K562 (cell line): Measurements from ENCODE around the gene MCM5. TPM values are rescaled to one million over a fixed set of nuclear protein-coding genes. Genes with fewer than 3 reads are reported as not detected.

ENCODE experiments used
- ATAC-seq: fragments of 200-7000 bp; cut with Tn5 transposase; 3 replicates; pipeline ENCODE4 v1.9.1; 2020; ENCODE audit warnings: moderate library complexity
- BruUV-seq: library from RNA; stranded (reverse); fragments of 400-500 nt; replicated peaks from 2 replicates; lab custom pipeline; 2021; lab: Mats Ljungman, UMichigan
- CTCF ChIA-PET: fragments of 300-600 bp; formaldehyde crosslinking; extraction: SDS; loops from one replicate; lab custom pipeline; 2021; ENCODE audit warnings: low intra/inter-chr PET ratio; lab: Yijun Ruan, JAX
- POLR2A ChIA-PET: fragments of 300-600, 350-650 bp; sonication (Branson Sonifier 250); formaldehyde crosslinking; extraction: SDS; loops from one replicate; lab custom pipeline; 2021; ENCODE audit warnings: antibody characterized with exemption, inconsistent platforms; lab: Yijun Ruan, JAX
- DNase-seq, 4 experiments: peaks; one replicate each; pipeline versions ENCODE4 v3.0.0 to v3.0.0-alpha.2; 2011 to 2018; ENCODE audit warnings: low spot score in 3 of 4, mixed read lengths in 3 of 4; ENCODE audit errors: extremely low read depth in 1 of 4
- FAIRE-seq: peaks from 2 replicates; lab custom pipeline; 2011; peaks lifted over from hg19 to GRCh38; lab: Jason Lieb, UNC
- H2AFZ ChIP-seq: 2 replicates; pipeline ENCODE4 v1.6.0; 2011; ENCODE audit warnings: low read depth, low read length, control low read depth, inconsistent platforms
- H3K27ac ChIP-seq: fragments of 200-600 bp; 3 replicates; pipeline ENCODE4 v1.8.0; 2011; ENCODE audit warnings: low read depth, mild to moderate bottlenecking, control low read depth, inconsistent platforms, low read length, moderate library complexity, mixed read lengths; ENCODE audit errors: extremely low read depth
- H3K27me3 ChIP-seq, 2 experiments: fragments of 300-600 bp in 1 of 2; 2 replicates in 1 of 2; 3 replicates in 1 of 2; pipeline versions ENCODE4 v1.6.0 to v1.8.0; 2011; ENCODE audit warnings: inconsistent platforms in 2 of 2, low read length in 2 of 2, mild to moderate bottlenecking in 1 of 2, mixed read lengths in 1 of 2, moderate library complexity in 1 of 2; ENCODE audit not compliant: control insufficient read depth in 2 of 2, insufficient read depth in 2 of 2
- H3K36me3 ChIP-seq: fragments of 300-600 bp; 3 replicates; pipeline ENCODE4 v1.8.0; 2011; ENCODE audit warnings: mild to moderate bottlenecking, low read length, inconsistent platforms; ENCODE audit not compliant: control insufficient read depth, insufficient read depth
- H3K4me1 ChIP-seq, 2 experiments: fragments of 200-600 bp in 1 of 2; replicated peaks in 1 of 2; 2 replicates in 1 of 2; 3 replicates in 1 of 2; pipeline versions ENCODE4 v1.5.1 to v1.8.0; 2011; ENCODE audit warnings: inconsistent platforms in 2 of 2, low read length in 2 of 2, mild to moderate bottlenecking in 1 of 2, mixed read lengths in 1 of 2, moderate library complexity in 1 of 2; ENCODE audit not compliant: control insufficient read depth in 2 of 2, insufficient read depth in 2 of 2
- H3K4me2 ChIP-seq: 2 replicates; pipeline ENCODE4 v1.6.1; 2011; ENCODE audit warnings: low read length, control low read depth, inconsistent platforms, mixed read lengths; ENCODE audit not compliant: insufficient read depth
- H3K4me3 ChIP-seq: fragments of 200-600 bp; sonication (generic), shearing (Covaris generic); 2 replicates; pipeline ENCODE4 v1.5.1; 2016; ENCODE audit warnings: control low read depth, inconsistent platforms
- H3K79me2 ChIP-seq: fragments of 200-600 bp; 3 replicates; pipeline ENCODE4 v1.8.0; 2011; ENCODE audit warnings: low read length, inconsistent platforms; ENCODE audit not compliant: control insufficient read depth, insufficient read depth
- H3K9ac ChIP-seq, 2 experiments: 2 replicates each; pipeline versions ENCODE4 v1.6.0 to v1.6.1; 2011; ENCODE audit warnings: low read depth in 2 of 2, low read length in 2 of 2, control low read depth in 1 of 2, inconsistent platforms in 1 of 2, mild to moderate bottlenecking in 1 of 2, mixed read lengths in 1 of 2; ENCODE audit not compliant: insufficient read depth in 1 of 2
- H3K9me1 ChIP-seq: one replicate; pipeline ENCODE4 v1.6.0; 2011; ENCODE audit warnings: inconsistent platforms, mild to moderate bottlenecking, low read length, moderate library complexity; ENCODE audit not compliant: control insufficient read depth, insufficient read depth
- H3K9me3 ChIP-seq: replicated peaks from 2 replicates; pipeline ENCODE4 v1.5.1; 2011; ENCODE audit warnings: low read depth, low read length, inconsistent platforms; ENCODE audit not compliant: control insufficient read depth, insufficient read depth
- H4K20me1 ChIP-seq: replicated peaks from 2 replicates; pipeline ENCODE4 v1.6.1; 2011; ENCODE audit warnings: low read length, inconsistent platforms, mixed read lengths; ENCODE audit not compliant: control insufficient read depth, insufficient read depth
- ELF2 ChIP-seq: fragments of 250-450 bp; sonication (Bioruptor Pico); IDR thresholded peaks from 2 replicates; pipeline ENCODE4 v1.5.0; 2021; ENCODE audit warnings: mild to moderate bottlenecking
- EZH2 ChIP-seq: IDR thresholded peaks from 2 replicates; pipeline ENCODE4 v1.6.1; 2012; ENCODE audit warnings: low read depth, mild to moderate bottlenecking, inconsistent platforms, low read length, borderline replicate concordance
- HNRNPLL ChIP-seq: fragments of 200-400 bp; formaldehyde crosslinking; IDR thresholded peaks from 2 replicates; pipeline ENCODE4 v1.6.1; 2017; ENCODE audit warnings: low read length, low read depth, mild to moderate bottlenecking; ENCODE audit not compliant: poor library complexity, severe bottlenecking
- L3MBTL2 ChIP-seq: fragments of 450-650 bp; IDR thresholded peaks from 2 replicates; pipeline ENCODE4 v1.6.1; 2016; ENCODE audit warnings: mild to moderate bottlenecking, moderate library complexity
- POLR2AphosphoS2 ChIP-seq: IDR thresholded peaks from 2 replicates; pipeline ENCODE4 v1.6.1; 2012; ENCODE audit warnings: low read length, improper control_type of control experiment
- RBM39 ChIP-seq: fragments of 200-400 bp; formaldehyde crosslinking; optimal IDR thresholded peaks from 2 replicates; pipeline ENCODE3; 2018; ENCODE audit warnings: low read depth, low read length
- SMARCE1 ChIP-seq: fragments of 450-650 bp; IDR thresholded peaks from 2 replicates; pipeline ENCODE4 v1.7.1; 2016; ENCODE audit warnings: mild to moderate bottlenecking
- TFAM ChIP-seq: fragments of 250-450 bp; sonication (Bioruptor Pico); conservative IDR thresholded peaks from 2 replicates; pipeline ENCODE4 v1.5.0; 2021; ENCODE audit warnings: mild to moderate bottlenecking, moderate library complexity
- THRAP3 ChIP-seq: fragments of 450-650 bp; IDR thresholded peaks from 2 replicates; pipeline ENCODE4 v1.6.1; 2016; ENCODE audit warnings: mild to moderate bottlenecking, inconsistent platforms, borderline replicate concordance
- XRCC3 ChIP-seq: fragments of 450-650 bp; IDR thresholded peaks from 2 replicates; pipeline ENCODE4 v1.6.1; 2017; ENCODE audit warnings: mild to moderate bottlenecking, moderate library complexity
- ZBTB8A ChIP-seq: fragments of 450-650 bp; IDR thresholded peaks from 2 replicates; pipeline ENCODE4 v1.6.1; 2018; ENCODE audit warnings: mild to moderate bottlenecking, moderate library complexity; ENCODE audit not compliant: partially characterized antibody
- ZFX ChIP-seq: sonication (generic); formaldehyde crosslinking; IDR thresholded peaks from 2 replicates; pipeline ENCODE4 v1.8.0; 2022; ENCODE audit warnings: mild to moderate bottlenecking, missing genetic modification reagents, moderate library complexity
- ZNF668 ChIP-seq: fragments of 250-450 bp; sonication (Bioruptor Pico); IDR thresholded peaks from 2 replicates; pipeline ENCODE4 v1.8.0; 2022; ENCODE audit warnings: mild to moderate bottlenecking, inconsistent platforms
- WGBS: fragments of 100-300 bp; shearing (Covaris generic); methylation state at CpG from one replicate; pipeline ENCODE4 v1.1.6; 2016; ENCODE audit warnings: low coverage, mixed read lengths; ENCODE audit not compliant: insufficient coverage; ENCODE audit errors: missing lambda C conversion rate; 5-methylcytosine and 5-hydroxymethylcytosine counted together
- in situ Hi-C: fragments of 300-500 bp; cut with MboI; formaldehyde crosslinking; loops from 4 replicates; pipeline ENCODE4 v1.15.0; 2018; ENCODE audit warnings: inconsistent platforms, mixed read lengths
- intact Hi-C: fragments of 100-400 bp; cut with micrococcal nuclease; formaldehyde crosslinking; loops from 2 replicates; pipeline ENCODE4 v1.14.2; 2022
- polyA plus RNA-seq, 8 experiments: library from polyadenylated mRNA; depleted of rRNA in 4 of 8; stranded (reverse) in 5 of 8; unstranded in 3 of 8; fragments of >200 nt; fragmentation: Nextera tagmentation in 2 of 8; fragmentation: Illumina TruSeq in 1 of 8; extraction: Ambion mirVana in 2 of 8; extraction: Trizol in 1 of 8; gene quantifications; 2 replicates each; pipeline versions ENCODE4 v1.2.1 to v1.2.3, GENCODE V29; 2011 to 2014; ENCODE audit warnings: inconsistent platforms in 1 of 8, missing spikeins in 1 of 8
- total RNA-seq, 7 experiments: library from RNA; depleted of rRNA in 6 of 7; stranded (reverse); fragments of >200 nt in 6 of 7; fragmentation: Illumina TruSeq in 2 of 7; extraction: Trizol in 2 of 7; gene quantifications; 2 replicates each; pipeline versions ENCODE4 v1.2.1 to v1.2.3, GENCODE V29; 2011 to 2021; ENCODE audit warnings: low replicate concordance in 1 of 7

Gene MCM5
- total and polyA plus RNA-seq, 9 of the 15 experiments (the other 6 are each of a cell fraction or from before 2014, with no cell fraction given) = 5.6 to 180 (median 66.1) TPM

DNA sequence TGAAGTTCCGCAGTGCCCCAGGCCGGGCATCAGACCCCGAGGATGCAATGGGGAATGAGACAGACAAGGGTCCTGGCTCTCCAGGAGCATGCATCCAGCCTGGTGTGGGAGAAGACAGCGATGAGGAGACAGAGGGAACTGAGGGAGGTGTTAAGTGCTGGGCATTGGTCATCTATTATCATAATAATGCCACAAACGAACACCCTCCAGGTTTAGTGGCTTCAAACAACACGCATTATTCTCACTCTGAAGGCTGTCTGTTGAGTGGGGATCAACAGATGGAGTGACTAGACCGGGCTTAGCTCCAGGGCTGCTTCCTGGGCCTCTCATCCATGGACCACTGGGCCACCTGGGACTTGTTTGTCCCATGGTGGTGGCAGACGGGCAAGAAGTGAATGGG, 48.6 kb downstream of the MCM5 start:
- intact Hi-C loops (no loop called here), in situ Hi-C loops (no loop called here)
- Histone ChIP-seq H3K4me2 (no peak overlapping the region), H3K9ac (no peak overlapping the region), H3K4me3 (no peak overlapping the region), H3K9me3 (no peaks in the 10 kb centered on the region), H3K4me1 (peaks cover 7 to 21% of the 10 kb centered on the region in 2 experiments; a peak in 4 of 5 replicates), H3K27me3 (no peaks in the 10 kb centered on the region), H3K27ac (no peak overlapping the region), H2AFZ (no peak overlapping the region), H4K20me1 (no peaks in the 10 kb centered on the region), H3K36me3 (peaks cover 14% of the 10 kb centered on the region; the same call in 1 of the 3 replicates), H3K79me2 (no peaks in the 10 kb centered on the region), H3K9me1 (no peaks in the 10 kb centered on the region)
- CTCF ChIA-PET = no interaction called here
- no TSS peak for BruUV-seq
- DNase-seq (no peak), FAIRE-seq (no peak), ATAC-seq (no peak)
- POLR2A ChIA-PET = no interaction called here
- TF ChIP-seq RBM39 (no peak), EZH2 (no peak), XRCC3 (no peak), SMARCE1 (no peak), ZFX (CRISPR knock-in tag) (no peak), HNRNPLL (no peak), ZNF668 (CRISPR knock-in tag) (no peak), ZBTB8A (no peak), ELF2 (CRISPR knock-in tag) (no peak), TFAM (no peak), L3MBTL2 (no peak), THRAP3 (no peak), POLR2AphosphoS2 (no peak)
- 82% methylated on average over 5 of the region's 8 CpGs for WGBS
